Measurements from ENCODE around the gene TBX1. TPM values are rescaled to one million over a fixed set of nuclear protein-coding genes. Genes with fewer than 3 reads are reported as not detected.

The TBX1 gene
- polyA plus RNA-seq, 1 donor from 2014 or later: not detected

DNA sequence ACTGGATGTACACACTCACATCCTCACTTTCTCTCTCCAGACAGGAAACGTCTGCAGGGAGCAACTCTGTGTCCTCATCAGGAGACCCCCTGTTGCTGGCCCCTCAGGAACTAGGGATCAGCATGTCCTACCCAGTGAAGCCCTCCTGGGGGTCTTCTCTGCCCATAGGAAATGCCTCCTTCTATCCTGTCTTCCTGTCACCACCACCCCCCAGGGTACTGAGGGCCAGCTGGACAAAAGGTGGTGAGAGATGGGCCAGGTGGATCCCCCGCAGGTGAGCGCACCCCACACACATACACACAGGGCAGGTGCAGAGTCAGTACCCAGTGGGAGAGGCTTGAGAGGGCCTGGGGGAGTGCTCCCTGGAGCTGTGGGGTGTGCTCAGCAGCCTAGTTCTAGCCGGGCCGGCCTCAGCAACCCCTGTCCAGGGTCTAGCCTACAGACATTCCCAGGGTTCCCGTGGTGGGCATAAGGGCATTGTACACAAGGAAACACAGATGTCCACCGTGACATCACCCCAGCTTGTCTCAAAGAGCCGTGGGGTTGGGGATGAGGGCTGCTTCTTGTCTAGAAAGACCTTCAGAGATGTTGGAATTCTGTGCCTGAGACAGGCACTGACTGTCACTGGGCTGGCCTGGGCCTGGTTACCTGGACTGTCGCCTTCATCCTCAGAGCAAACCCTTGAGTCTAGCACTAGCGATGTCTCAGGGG lies 28.0 kb upstream of the TBX1 start:
- no peaks in the 10 kb centered on the region for H3K36me3 ChIP-seq (ENCODE audit: insufficient read depth, low read length)
- H3K4me3 ChIP-seq (ENCODE audit: low read length): no peak overlapping the region
- H3K9ac ChIP-seq (ENCODE audit: low read length): no peak overlapping the region
- TF ChIP-seq EZH2 (IDR thresholded peaks at IDR 0.05; ENCODE audit: borderline replicate concordance, insufficient read depth, low read length, poor library complexity, severe bottlenecking) (no peak), EP300 (conservative IDR thresholded peaks at IDR 0.05; ENCODE audit: poor library complexity, severe bottlenecking) (no peak), MXI1 (conservative IDR thresholded peaks at IDR 0.05; ENCODE audit: poor library complexity, severe bottlenecking) (no peak), SMC3 (conservative IDR thresholded peaks at IDR 0.05; ENCODE audit: poor library complexity) (no peak)
- TF ChIP-seq, protein P1, sequence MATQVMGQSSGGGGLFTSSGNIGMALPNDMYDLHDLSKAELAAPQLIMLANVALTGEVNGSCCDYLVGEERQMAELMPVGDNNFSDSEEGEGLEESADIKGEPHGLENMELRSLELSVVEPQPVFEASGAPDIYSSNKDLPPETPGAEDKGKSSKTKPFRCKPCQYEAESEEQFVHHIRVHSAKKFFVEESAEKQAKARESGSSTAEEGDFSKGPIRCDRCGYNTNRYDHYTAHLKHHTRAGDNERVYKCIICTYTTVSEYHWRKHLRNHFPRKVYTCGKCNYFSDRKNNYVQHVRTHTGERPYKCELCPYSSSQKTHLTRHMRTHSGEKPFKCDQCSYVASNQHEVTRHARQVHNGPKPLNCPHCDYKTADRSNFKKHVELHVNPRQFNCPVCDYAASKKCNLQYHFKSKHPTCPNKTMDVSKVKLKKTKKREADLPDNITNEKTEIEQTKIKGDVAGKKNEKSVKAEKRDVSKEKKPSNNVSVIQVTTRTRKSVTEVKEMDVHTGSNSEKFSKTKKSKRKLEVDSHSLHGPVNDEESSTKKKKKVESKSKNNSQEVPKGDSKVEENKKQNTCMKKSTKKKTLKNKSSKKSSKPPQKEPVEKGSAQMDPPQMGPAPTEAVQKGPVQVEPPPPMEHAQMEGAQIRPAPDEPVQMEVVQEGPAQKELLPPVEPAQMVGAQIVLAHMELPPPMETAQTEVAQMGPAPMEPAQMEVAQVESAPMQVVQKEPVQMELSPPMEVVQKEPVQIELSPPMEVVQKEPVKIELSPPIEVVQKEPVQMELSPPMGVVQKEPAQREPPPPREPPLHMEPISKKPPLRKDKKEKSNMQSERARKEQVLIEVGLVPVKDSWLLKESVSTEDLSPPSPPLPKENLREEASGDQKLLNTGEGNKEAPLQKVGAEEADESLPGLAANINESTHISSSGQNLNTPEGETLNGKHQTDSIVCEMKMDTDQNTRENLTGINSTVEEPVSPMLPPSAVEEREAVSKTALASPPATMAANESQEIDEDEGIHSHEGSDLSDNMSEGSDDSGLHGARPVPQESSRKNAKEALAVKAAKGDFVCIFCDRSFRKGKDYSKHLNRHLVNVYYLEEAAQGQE (IDR thresholded peaks at IDR 0.05; ENCODE audit: borderline replicate concordance): no peak
- TF ChIP-seq, protein P2, sequence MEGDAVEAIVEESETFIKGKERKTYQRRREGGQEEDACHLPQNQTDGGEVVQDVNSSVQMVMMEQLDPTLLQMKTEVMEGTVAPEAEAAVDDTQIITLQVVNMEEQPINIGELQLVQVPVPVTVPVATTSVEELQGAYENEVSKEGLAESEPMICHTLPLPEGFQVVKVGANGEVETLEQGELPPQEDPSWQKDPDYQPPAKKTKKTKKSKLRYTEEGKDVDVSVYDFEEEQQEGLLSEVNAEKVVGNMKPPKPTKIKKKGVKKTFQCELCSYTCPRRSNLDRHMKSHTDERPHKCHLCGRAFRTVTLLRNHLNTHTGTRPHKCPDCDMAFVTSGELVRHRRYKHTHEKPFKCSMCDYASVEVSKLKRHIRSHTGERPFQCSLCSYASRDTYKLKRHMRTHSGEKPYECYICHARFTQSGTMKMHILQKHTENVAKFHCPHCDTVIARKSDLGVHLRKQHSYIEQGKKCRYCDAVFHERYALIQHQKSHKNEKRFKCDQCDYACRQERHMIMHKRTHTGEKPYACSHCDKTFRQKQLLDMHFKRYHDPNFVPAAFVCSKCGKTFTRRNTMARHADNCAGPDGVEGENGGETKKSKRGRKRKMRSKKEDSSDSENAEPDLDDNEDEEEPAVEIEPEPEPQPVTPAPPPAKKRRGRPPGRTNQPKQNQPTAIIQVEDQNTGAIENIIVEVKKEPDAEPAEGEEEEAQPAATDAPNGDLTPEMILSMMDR (IDR thresholded peaks at IDR 0.05; ENCODE audit: poor library complexity, severe bottlenecking): no peak
- no peaks in the 10 kb centered on the region for H3K79me2 ChIP-seq (replicated peaks; ENCODE audit: insufficient read depth, low read length)
- H3K4me2 ChIP-seq (ENCODE audit: low read length): no peak overlapping the region
- H3K27ac ChIP-seq (ENCODE audit: low read length): no peak overlapping the region
- no peaks in the 10 kb centered on the region for H3K9me2 ChIP-seq (ENCODE audit: insufficient read depth, low read length)
- H2AFZ ChIP-seq (ENCODE audit: low read depth, low read length): no peak overlapping the region
- no peaks in the 10 kb centered on the region for H4K20me1 ChIP-seq (ENCODE audit: insufficient read depth)
- no peaks in the 10 kb centered on the region for H3K9me3 ChIP-seq (ENCODE audit: low read length)
- no peaks in the 10 kb centered on the region for H3F3A ChIP-seq (ENCODE audit: insufficient read depth, low read length, poor library complexity, severe bottlenecking)
- H3K27me3 ChIP-seq (ENCODE audit: insufficient read depth, low read depth, low read length): peaks cover 11% of the 10 kb centered on the region

DNA sequence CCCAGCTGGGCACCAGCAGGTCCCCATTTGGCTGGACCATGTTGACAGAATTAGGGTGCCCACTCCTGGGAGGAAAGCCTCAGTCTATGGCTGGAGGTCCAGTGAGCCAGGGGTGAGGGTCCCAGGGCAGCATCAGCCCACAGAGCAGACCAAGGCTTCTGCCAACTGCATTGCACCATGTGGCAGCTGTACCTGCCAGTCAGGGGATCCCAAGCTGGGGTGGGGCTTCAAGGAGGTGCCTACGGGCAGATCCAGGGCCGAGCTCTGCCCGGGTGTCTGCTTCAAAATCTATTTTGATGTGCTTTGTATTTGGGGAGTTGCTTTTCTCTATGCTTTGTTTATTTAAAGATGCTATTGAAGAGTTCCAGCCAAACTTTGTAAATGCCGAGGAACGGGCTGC lies 26.8 kb upstream of the TBX1 start:
- H3K9me2 ChIP-seq (ENCODE audit: insufficient read depth, low read length): no peaks in the 10 kb centered on the region
- H3K79me2 ChIP-seq (replicated peaks; ENCODE audit: insufficient read depth, low read length): no peaks in the 10 kb centered on the region
- no peak overlapping the region for H3K4me2 ChIP-seq (ENCODE audit: low read length)
- no peak overlapping the region for H3K9ac ChIP-seq (ENCODE audit: low read length)
- no peaks in the 10 kb centered on the region for H3F3A ChIP-seq (ENCODE audit: insufficient read depth, low read length, poor library complexity, severe bottlenecking)
- H4K20me1 ChIP-seq (ENCODE audit: insufficient read depth): no peaks in the 10 kb centered on the region
- no peaks in the 10 kb centered on the region for H3K36me3 ChIP-seq (ENCODE audit: insufficient read depth, low read length)
- no peaks in the 10 kb centered on the region for H3K27me3 ChIP-seq (ENCODE audit: insufficient read depth, low read depth, low read length)
- no peaks in the 10 kb centered on the region for H3K9me3 ChIP-seq (ENCODE audit: low read length)
- no peak overlapping the region for H3K27ac ChIP-seq (ENCODE audit: low read length)
- no peak for TF ChIP-seq EP300 (conservative IDR thresholded peaks at IDR 0.05; ENCODE audit: poor library complexity, severe bottlenecking)
- no peak for TF ChIP-seq RAD21 (conservative IDR thresholded peaks at IDR 0.05)
- no peak for TF ChIP-seq POLR2AphosphoS5 (IDR thresholded peaks at IDR 0.05)
- no peak for TF ChIP-seq EZH2 (IDR thresholded peaks at IDR 0.05; ENCODE audit: borderline replicate concordance, insufficient read depth, low read length, poor library complexity, severe bottlenecking)
- TF ChIP-seq, protein P1 (IDR thresholded peaks at IDR 0.05; ENCODE audit: borderline replicate concordance): no peak
- no peak for TF ChIP-seq SMC3 (conservative IDR thresholded peaks at IDR 0.05; ENCODE audit: poor library complexity)
- TF ChIP-seq TAF1 (IDR thresholded peaks at IDR 0.05; ENCODE audit: low read depth): no peak
- TF ChIP-seq MXI1 (conservative IDR thresholded peaks at IDR 0.05; ENCODE audit: poor library complexity, severe bottlenecking): no peak
- TF ChIP-seq, protein P2 (IDR thresholded peaks at IDR 0.05; ENCODE audit: poor library complexity, severe bottlenecking): no peak
- no peak overlapping the region for H2AFZ ChIP-seq (ENCODE audit: low read depth, low read length)
- H3K4me3 ChIP-seq (ENCODE audit: low read length): no peak overlapping the region

Measured in neural cell (in vitro differentiated cells).